CD14-positive monocyte (primary cell): ENCODE data around the gene PTP4A1. TPM values are rescaled to one million over a fixed set of nuclear protein-coding genes. Genes with fewer than 3 reads are reported as not detected.
A peak's percentile ranks its signal among the peaks of the same experiment; 100 is the strongest.

ENCODE experiments used
- DNase-seq, 3 donors: peaks; one replicate each; pipeline ENCODE4 v3.0.0-alpha.2; 2011 to 2022
- H2AFZ ChIP-seq: 2 replicates; pipeline ENCODE4 v1.6.0; 2012; ENCODE audit warnings: mild to moderate bottlenecking, low read depth, low read length, inconsistent platforms; ENCODE audit not compliant: insufficient read depth, poor library complexity, severe bottlenecking
- H3K27ac ChIP-seq, 2 donors: 1 replicate in 1 of 2; 2 replicates in 1 of 2; pipeline ENCODE4 v1.5.1; 2012 to 2013; ENCODE audit warnings: low read length in 2 of 2, control low read depth in 1 of 2, inconsistent platforms in 1 of 2, low read depth in 1 of 2, mild to moderate bottlenecking in 1 of 2
- H3K27me3 ChIP-seq, 2 donors: one replicate each; pipeline versions ENCODE4 v1.6.0 to v1.6.1; 2011 to 2013; ENCODE audit warnings: low read length in 2 of 2; ENCODE audit not compliant: control insufficient read depth in 2 of 2, insufficient read depth in 2 of 2
- H3K36me3 ChIP-seq, 2 donors: replicated peaks in 1 of 2; 1 replicate in 1 of 2; 2 replicates in 1 of 2; pipeline versions ENCODE4 v1.5.1 to v1.6.1; 2012 to 2013; ENCODE audit warnings: low read length in 2 of 2, control low read depth in 1 of 2, inconsistent platforms in 1 of 2, mild to moderate bottlenecking in 1 of 2; ENCODE audit not compliant: insufficient read depth in 2 of 2, control insufficient read depth in 1 of 2
- H3K4me1 ChIP-seq, 2 donors: 1 replicate in 1 of 2; 2 replicates in 1 of 2; pipeline versions ENCODE4 v1.5.1 to v1.6.1; 2012 to 2013; ENCODE audit warnings: low read length in 2 of 2, control low read depth in 1 of 2, inconsistent platforms in 1 of 2, mild to moderate bottlenecking in 1 of 2, moderate library complexity in 1 of 2; ENCODE audit not compliant: insufficient read depth in 2 of 2, control insufficient read depth in 1 of 2
- H3K4me2 ChIP-seq: replicated peaks from 2 replicates; pipeline ENCODE3; 2012; ENCODE audit warnings: low read length, moderate library complexity, mild to moderate bottlenecking; ENCODE audit not compliant: poor library complexity, severe bottlenecking; ENCODE audit errors: extremely low read depth
- H3K4me3 ChIP-seq, 3 experiments: fragments of 200-600 bp in 1 of 3; sonication (generic) in 1 of 3; replicated peaks in 1 of 3; 1 replicate in 2 of 3; 2 replicates in 1 of 3; pipeline ENCODE4 v1.5.1; 2011 to 2013; ENCODE audit warnings: low read length in 3 of 3, mild to moderate bottlenecking in 3 of 3, control low read depth in 2 of 3, low read depth in 2 of 3, inconsistent platforms in 1 of 3, moderate library complexity in 1 of 3
- H3K79me2 ChIP-seq: 2 replicates; pipeline ENCODE4 v1.6.0; 2012; ENCODE audit warnings: mild to moderate bottlenecking, control low read depth, inconsistent platforms, low read length, moderate library complexity; ENCODE audit not compliant: insufficient read depth
- H3K9ac ChIP-seq: 2 replicates; pipeline ENCODE4 v1.6.0; 2017; ENCODE audit warnings: low read length, mild to moderate bottlenecking; ENCODE audit not compliant: insufficient read depth, poor library complexity, severe bottlenecking
- H3K9me3 ChIP-seq, 2 donors: replicated peaks in 1 of 2; 1 replicate in 1 of 2; 2 replicates in 1 of 2; pipeline versions ENCODE4 v1.5.1 to v1.6.1; 2012 to 2013; ENCODE audit warnings: low read length in 2 of 2, control low read depth in 1 of 2; ENCODE audit not compliant: control insufficient read depth in 1 of 2, insufficient read depth in 1 of 2
- H4K20me1 ChIP-seq: 2 replicates; pipeline ENCODE4 v1.6.0; 2012; ENCODE audit warnings: mild to moderate bottlenecking, low read length, control low read depth, moderate library complexity; ENCODE audit not compliant: insufficient read depth
- H3K27ac Mint-ChIP-seq, 7 donors: one replicate each; pipeline ENCODE4 v1.8.0; 2020; ENCODE audit warnings: mild to moderate bottlenecking in 7 of 7, mixed read lengths in 7 of 7, moderate library complexity in 6 of 7, inconsistent platforms in 2 of 7
- H3K27me3 Mint-ChIP-seq, 3 donors: one replicate each; pipeline ENCODE4 v1.8.0; 2021 to 2022; ENCODE audit warnings: low read depth in 3 of 3, mild to moderate bottlenecking in 3 of 3, mixed read lengths in 3 of 3, moderate library complexity in 3 of 3, inconsistent platforms in 1 of 3
- H3K36me3 Mint-ChIP-seq, 2 donors: one replicate each; pipeline ENCODE4 v1.8.0; 2020; ENCODE audit warnings: mixed read lengths in 2 of 2, inconsistent platforms in 1 of 2, mild to moderate bottlenecking in 1 of 2
- H3K4me1 Mint-ChIP-seq: one replicate; pipeline ENCODE4 v1.8.0; 2020; ENCODE audit warnings: mild to moderate bottlenecking, mixed read lengths
- H3K4me3 Mint-ChIP-seq, 2 donors: one replicate each; pipeline ENCODE4 v1.8.0; 2020; ENCODE audit warnings: mild to moderate bottlenecking in 2 of 2, mixed read lengths in 2 of 2, moderate library complexity in 1 of 2
- H3K9me3 Mint-ChIP-seq, 7 donors: one replicate each; pipeline ENCODE4 v1.8.0; 2020 to 2022; ENCODE audit warnings: mixed read lengths in 7 of 7, mild to moderate bottlenecking in 6 of 7, moderate library complexity in 6 of 7, inconsistent platforms in 2 of 7
- WGBS: methylation state at CpG from one replicate; pipeline ENCODE4 v1.1.5; 2013; ENCODE audit warnings: missing lambda C conversion rate; ENCODE audit not compliant: insufficient coverage; 5-methylcytosine and 5-hydroxymethylcytosine counted together
- intact Hi-C, 2 donors: fragments of 100-400 bp; cut with micrococcal nuclease; formaldehyde crosslinking; loops; one replicate each; pipeline versions ENCODE4 v1.15.0 to v1.15.1; 2023
- polyA plus RNA-seq, 3 donors: library from polyadenylated mRNA; depleted of rRNA in 1 of 3; unstranded in 2 of 3; stranded (reverse) in 1 of 3; fragments of 300-500 nt in 2 of 3; fragments of >200 nt in 1 of 3; fragmentation: Illumina TruSeq in 2 of 3; gene quantifications; 1 replicate in 2 of 3; 2 replicates in 1 of 3; pipeline ENCODE4 v1.2.3, GENCODE V29; 2012 to 2021
- TF ChIP-seq, protein P1 (sequence below): fragments of 200-600 bp; IDR thresholded peaks from one replicate; pipeline ENCODE4 v1.8.0; 2022; ENCODE audit warnings: antibody characterized with exemption, mild to moderate bottlenecking

Gene PTP4A1
- polyA plus RNA-seq, 3 donors = 73.4 to 106 (median 96.1) TPM

DNA sequence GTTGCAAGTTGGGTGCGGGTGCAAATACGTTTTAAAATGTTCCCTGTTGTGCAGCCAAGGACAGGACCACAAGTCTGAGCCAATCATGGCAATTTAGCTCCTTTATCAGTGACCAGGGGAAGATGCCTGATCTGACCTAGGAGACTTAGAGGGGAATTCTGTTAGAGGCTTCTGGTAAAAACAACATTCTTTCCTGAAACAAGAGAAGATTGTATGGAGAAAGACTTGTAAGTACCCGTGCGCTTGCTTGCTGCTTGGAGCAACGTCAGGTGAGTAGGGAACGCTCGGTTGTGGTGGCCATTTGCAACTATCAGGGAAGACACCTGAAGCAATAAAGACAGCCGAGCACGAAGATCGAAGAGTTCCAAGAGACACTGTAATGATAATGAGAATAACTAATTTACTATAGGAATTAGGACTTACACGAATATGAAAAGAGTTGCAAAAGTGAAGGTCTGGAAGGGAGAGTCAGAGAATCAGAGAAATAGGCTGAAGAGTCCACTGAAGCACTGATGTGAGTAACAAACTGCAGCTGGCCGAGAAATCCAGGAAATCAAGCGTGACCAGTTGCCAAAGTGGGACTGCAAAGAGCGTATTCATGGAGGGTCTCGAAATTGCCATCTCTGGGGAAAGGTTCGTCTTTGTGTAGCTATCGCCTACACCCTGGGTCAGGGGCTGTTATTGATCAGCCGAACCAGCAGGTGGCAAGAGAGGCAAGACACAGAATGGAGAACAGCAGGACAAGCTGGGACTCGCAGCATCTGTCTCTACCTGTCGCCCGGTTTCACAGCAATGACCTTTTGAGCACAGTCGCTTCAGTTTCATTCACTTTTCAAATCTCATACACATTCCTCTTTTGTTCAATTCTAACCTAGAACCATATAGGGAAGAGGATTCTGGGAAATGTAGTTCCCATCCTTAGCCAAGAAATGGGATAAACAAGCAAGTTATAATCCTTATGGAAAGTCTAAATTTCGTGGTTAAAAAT, 26.1 kb downstream of the PTP4A1 start:
- Mint-ChIP-seq H3K27ac (peak overlapping the region in 3 of 7 donors; percentile 12 to 58 (median 17)), H3K27me3 (peaks cover 0 to 3% (median 2%) of the 10 kb centered on the region in 3 donors), H3K36me3 (no peaks in the 10 kb centered on the region), H3K9me3 (peaks cover 0 to 2% (median 0%) of the 10 kb centered on the region in 7 donors), H3K4me1 (peaks cover 16% of the 10 kb centered on the region), H3K4me3 (peak overlapping the region; percentile 82 to 95)
- DNase-seq = peak; percentile 54 to 65 (median 59)
- peak overlapping the region in 1 of 2 donors; percentile 1 for H3K27ac ChIP-seq
- TF ChIP-seq, protein P1, sequence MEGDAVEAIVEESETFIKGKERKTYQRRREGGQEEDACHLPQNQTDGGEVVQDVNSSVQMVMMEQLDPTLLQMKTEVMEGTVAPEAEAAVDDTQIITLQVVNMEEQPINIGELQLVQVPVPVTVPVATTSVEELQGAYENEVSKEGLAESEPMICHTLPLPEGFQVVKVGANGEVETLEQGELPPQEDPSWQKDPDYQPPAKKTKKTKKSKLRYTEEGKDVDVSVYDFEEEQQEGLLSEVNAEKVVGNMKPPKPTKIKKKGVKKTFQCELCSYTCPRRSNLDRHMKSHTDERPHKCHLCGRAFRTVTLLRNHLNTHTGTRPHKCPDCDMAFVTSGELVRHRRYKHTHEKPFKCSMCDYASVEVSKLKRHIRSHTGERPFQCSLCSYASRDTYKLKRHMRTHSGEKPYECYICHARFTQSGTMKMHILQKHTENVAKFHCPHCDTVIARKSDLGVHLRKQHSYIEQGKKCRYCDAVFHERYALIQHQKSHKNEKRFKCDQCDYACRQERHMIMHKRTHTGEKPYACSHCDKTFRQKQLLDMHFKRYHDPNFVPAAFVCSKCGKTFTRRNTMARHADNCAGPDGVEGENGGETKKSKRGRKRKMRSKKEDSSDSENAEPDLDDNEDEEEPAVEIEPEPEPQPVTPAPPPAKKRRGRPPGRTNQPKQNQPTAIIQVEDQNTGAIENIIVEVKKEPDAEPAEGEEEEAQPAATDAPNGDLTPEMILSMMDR = peak; percentile 89
- H3K79me2 ChIP-seq = no peaks in the 10 kb centered on the region
- no peaks in the 10 kb centered on the region for H3K36me3 ChIP-seq
- intact Hi-C loops = loop anchor here in 1 of 2 donors (5.0 to 10.0 kb wide), 2 partner anchors 86 to 164 kb away; no protein-coding TSS in a partner anchor
- H3K4me3 ChIP-seq = peak overlapping the region; percentile 15 to 82 (median 77)
- no peaks in the 10 kb centered on the region for H3K9me3 ChIP-seq
- H4K20me1 ChIP-seq = no peaks in the 10 kb centered on the region
- H3K27me3 ChIP-seq = peaks cover 0 to 3% of the 10 kb centered on the region in 2 donors
- peaks cover 9 to 13% of the 10 kb centered on the region in 2 donors for H3K4me1 ChIP-seq
- 0% methylated on average over 14 of the region's 23 CpGs for WGBS
- peak overlapping the region; percentile 79 for H3K4me2 ChIP-seq
- H3K9ac ChIP-seq = peak overlapping the region; percentile 6
- H2AFZ ChIP-seq = peak overlapping the region; percentile 88

DNA sequence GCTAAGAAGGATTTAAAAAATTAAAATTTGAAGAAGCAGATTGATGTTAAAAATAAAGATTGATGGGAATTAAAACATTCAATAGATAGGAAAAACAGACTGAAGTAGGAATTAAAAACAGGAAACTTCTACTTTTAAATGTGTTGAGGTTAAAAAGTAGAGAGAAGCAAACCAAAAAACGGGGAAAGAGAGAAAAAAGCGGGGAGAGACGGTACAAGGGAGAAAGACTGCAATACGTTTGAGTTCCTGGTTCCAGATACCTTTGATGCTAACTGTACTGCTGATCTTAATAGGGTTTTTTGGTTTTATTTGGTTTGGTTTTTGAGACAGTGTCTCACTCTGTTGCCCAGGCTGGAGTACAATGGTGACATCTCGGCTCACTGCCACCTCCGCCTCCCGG, 27.0 kb downstream of the PTP4A1 start:
- TF ChIP-seq, protein P1 = no peak
- Histone ChIP-seq H3K79me2 (no peaks in the 10 kb centered on the region), H3K4me3 (no peak overlapping the region), H4K20me1 (no peaks in the 10 kb centered on the region), H3K27ac (no peak overlapping the region), H3K9me3 (no peaks in the 10 kb centered on the region), H2AFZ (no peak overlapping the region), H3K36me3 (no peaks in the 10 kb centered on the region), H3K27me3 (peaks cover 0 to 3% of the 10 kb centered on the region in 2 donors), H3K4me2 (no peak overlapping the region), H3K9ac (no peak overlapping the region), H3K4me1 (peaks cover 9 to 13% of the 10 kb centered on the region in 2 donors)
- Mint-ChIP-seq H3K27ac (peak overlapping the region in 1 of 7 donors; percentile 15), H3K4me1 (peaks cover 16% of the 10 kb centered on the region), H3K9me3 (peaks cover 0 to 2% (median 0%) of the 10 kb centered on the region in 7 donors), H3K36me3 (no peaks in the 10 kb centered on the region), H3K27me3 (peaks cover 0 to 2% (median 2%) of the 10 kb centered on the region in 3 donors), H3K4me3 (no peak overlapping the region)
- intact Hi-C loops = loop anchor here in 1 of 2 donors (5.0 to 10.0 kb wide), 2 partner anchors 86 to 163 kb away; no protein-coding TSS in a partner anchor
- WGBS = 93% methylated on average over 5 of the region's 7 CpGs
- no peak for DNase-seq
